CD14-positive monocyte (primary cell): ENCODE data around the gene DNAAF1. TPM values are rescaled to one million over a fixed set of nuclear protein-coding genes. Genes with fewer than 3 reads are reported as not detected.
"Not testable (repeated sequence)": the region's sequence is repeated elsewhere in the genome, so short reads cannot be mapped to it uniquely, and the experiment has no call there.

Experiments used
- DNase-seq, 3 donors: peaks; one replicate each; pipeline ENCODE4 v3.0.0-alpha.2; 2011 to 2022
- H2AFZ ChIP-seq: 2 replicates; pipeline ENCODE4 v1.6.0; 2012; ENCODE audit warnings: mild to moderate bottlenecking, low read depth, low read length, inconsistent platforms; ENCODE audit not compliant: insufficient read depth, poor library complexity, severe bottlenecking
- H3K27ac ChIP-seq, 2 donors: 1 replicate in 1 of 2; 2 replicates in 1 of 2; pipeline ENCODE4 v1.5.1; 2012 to 2013; ENCODE audit warnings: low read length in 2 of 2, control low read depth in 1 of 2, inconsistent platforms in 1 of 2, low read depth in 1 of 2, mild to moderate bottlenecking in 1 of 2
- H3K27me3 ChIP-seq, 2 donors: one replicate each; pipeline versions ENCODE4 v1.6.0 to v1.6.1; 2011 to 2013; ENCODE audit warnings: low read length in 2 of 2; ENCODE audit not compliant: control insufficient read depth in 2 of 2, insufficient read depth in 2 of 2
- H3K36me3 ChIP-seq, 2 donors: replicated peaks in 1 of 2; 1 replicate in 1 of 2; 2 replicates in 1 of 2; pipeline versions ENCODE4 v1.5.1 to v1.6.1; 2012 to 2013; ENCODE audit warnings: low read length in 2 of 2, control low read depth in 1 of 2, inconsistent platforms in 1 of 2, mild to moderate bottlenecking in 1 of 2; ENCODE audit not compliant: insufficient read depth in 2 of 2, control insufficient read depth in 1 of 2
- H3K4me1 ChIP-seq, 2 donors: 1 replicate in 1 of 2; 2 replicates in 1 of 2; pipeline versions ENCODE4 v1.5.1 to v1.6.1; 2012 to 2013; ENCODE audit warnings: low read length in 2 of 2, control low read depth in 1 of 2, inconsistent platforms in 1 of 2, mild to moderate bottlenecking in 1 of 2, moderate library complexity in 1 of 2; ENCODE audit not compliant: insufficient read depth in 2 of 2, control insufficient read depth in 1 of 2
- H3K4me2 ChIP-seq: replicated peaks from 2 replicates; pipeline ENCODE3; 2012; ENCODE audit warnings: low read length, moderate library complexity, mild to moderate bottlenecking; ENCODE audit not compliant: poor library complexity, severe bottlenecking; ENCODE audit errors: extremely low read depth
- H3K4me3 ChIP-seq, 3 experiments: fragments of 200-600 bp in 1 of 3; sonication (generic) in 1 of 3; replicated peaks in 1 of 3; 1 replicate in 2 of 3; 2 replicates in 1 of 3; pipeline ENCODE4 v1.5.1; 2011 to 2013; ENCODE audit warnings: low read length in 3 of 3, mild to moderate bottlenecking in 3 of 3, control low read depth in 2 of 3, low read depth in 2 of 3, inconsistent platforms in 1 of 3, moderate library complexity in 1 of 3
- H3K79me2 ChIP-seq: 2 replicates; pipeline ENCODE4 v1.6.0; 2012; ENCODE audit warnings: mild to moderate bottlenecking, control low read depth, inconsistent platforms, low read length, moderate library complexity; ENCODE audit not compliant: insufficient read depth
- H3K9ac ChIP-seq: 2 replicates; pipeline ENCODE4 v1.6.0; 2017; ENCODE audit warnings: low read length, mild to moderate bottlenecking; ENCODE audit not compliant: insufficient read depth, poor library complexity, severe bottlenecking
- H3K9me3 ChIP-seq, 2 donors: replicated peaks in 1 of 2; 1 replicate in 1 of 2; 2 replicates in 1 of 2; pipeline versions ENCODE4 v1.5.1 to v1.6.1; 2012 to 2013; ENCODE audit warnings: low read length in 2 of 2, control low read depth in 1 of 2; ENCODE audit not compliant: control insufficient read depth in 1 of 2, insufficient read depth in 1 of 2
- H4K20me1 ChIP-seq: 2 replicates; pipeline ENCODE4 v1.6.0; 2012; ENCODE audit warnings: mild to moderate bottlenecking, low read length, control low read depth, moderate library complexity; ENCODE audit not compliant: insufficient read depth
- H3K27ac Mint-ChIP-seq, 7 donors: one replicate each; pipeline ENCODE4 v1.8.0; 2020; ENCODE audit warnings: mild to moderate bottlenecking in 7 of 7, mixed read lengths in 7 of 7, moderate library complexity in 6 of 7, inconsistent platforms in 2 of 7
- H3K27me3 Mint-ChIP-seq, 3 donors: one replicate each; pipeline ENCODE4 v1.8.0; 2021 to 2022; ENCODE audit warnings: low read depth in 3 of 3, mild to moderate bottlenecking in 3 of 3, mixed read lengths in 3 of 3, moderate library complexity in 3 of 3, inconsistent platforms in 1 of 3
- H3K36me3 Mint-ChIP-seq, 2 donors: one replicate each; pipeline ENCODE4 v1.8.0; 2020; ENCODE audit warnings: mixed read lengths in 2 of 2, inconsistent platforms in 1 of 2, mild to moderate bottlenecking in 1 of 2
- H3K4me1 Mint-ChIP-seq: one replicate; pipeline ENCODE4 v1.8.0; 2020; ENCODE audit warnings: mild to moderate bottlenecking, mixed read lengths
- H3K4me3 Mint-ChIP-seq, 2 donors: one replicate each; pipeline ENCODE4 v1.8.0; 2020; ENCODE audit warnings: mild to moderate bottlenecking in 2 of 2, mixed read lengths in 2 of 2, moderate library complexity in 1 of 2
- H3K9me3 Mint-ChIP-seq, 7 donors: one replicate each; pipeline ENCODE4 v1.8.0; 2020 to 2022; ENCODE audit warnings: mixed read lengths in 7 of 7, mild to moderate bottlenecking in 6 of 7, moderate library complexity in 6 of 7, inconsistent platforms in 2 of 7
- CTCF ChIP-seq: fragments of 200-600 bp; IDR thresholded peaks from one replicate; pipeline ENCODE4 v1.8.0; 2022; ENCODE audit warnings: antibody characterized with exemption, mild to moderate bottlenecking
- WGBS: methylation state at CpG from one replicate; pipeline ENCODE4 v1.1.5; 2013; ENCODE audit warnings: missing lambda C conversion rate; ENCODE audit not compliant: insufficient coverage; 5-methylcytosine and 5-hydroxymethylcytosine counted together
- intact Hi-C, 2 donors: fragments of 100-400 bp; cut with micrococcal nuclease; formaldehyde crosslinking; loops; one replicate each; pipeline versions ENCODE4 v1.15.0 to v1.15.1; 2023
- polyA plus RNA-seq, 3 donors: library from polyadenylated mRNA; depleted of rRNA in 1 of 3; unstranded in 2 of 3; stranded (reverse) in 1 of 3; fragments of 300-500 nt in 2 of 3; fragments of >200 nt in 1 of 3; fragmentation: Illumina TruSeq in 2 of 3; gene quantifications; 1 replicate in 2 of 3; 2 replicates in 1 of 3; pipeline ENCODE4 v1.2.3, GENCODE V29; 2012 to 2021

The DNAAF1 gene
- polyA plus RNA-seq, 3 donors: 0.23 to 14.6 TPM; not detected in 1

- H3K36me3 Mint-ChIP-seq, H3K27ac Mint-ChIP-seq, H3K4me3 ChIP-seq, H3K27me3 ChIP-seq, H4K20me1 ChIP-seq, intact Hi-C loops, H3K9me3 ChIP-seq, H3K4me1 ChIP-seq, H3K4me3 Mint-ChIP-seq, H3K4me1 Mint-ChIP-seq, H2AFZ ChIP-seq, H3K79me2 ChIP-seq, H3K27ac ChIP-seq, H3K9ac ChIP-seq, H3K4me2 ChIP-seq, H3K9me3 Mint-ChIP-seq, H3K36me3 ChIP-seq, DNase-seq, H3K27me3 Mint-ChIP-seq: not testable (repeated sequence)
- WGBS: 97% methylated on average over 3 of the region's 6 CpGs
These were observed 60.0 kb downstream of the DNAAF1 start for GRCh38 chr16:84205123-84205522.

- no peaks in the 10 kb centered on the region for H3K4me1 Mint-ChIP-seq
- WGBS: 92% methylated on average over 18 of the region's 18 CpGs
- H3K36me3 Mint-ChIP-seq: no peaks in the 10 kb centered on the region
- Histone ChIP-seq H3K27me3 (no peaks in the 10 kb centered on the region), H4K20me1 (no peaks in the 10 kb centered on the region), H3K27ac (no peak overlapping the region), H3K9ac (no peak overlapping the region), H2AFZ (no peak overlapping the region), H3K9me3 (no peaks in the 10 kb centered on the region), H3K79me2 (no peaks in the 10 kb centered on the region), H3K36me3 (no peaks in the 10 kb centered on the region), H3K4me1 (no peaks in the 10 kb centered on the region), H3K4me2 (no peak overlapping the region), H3K4me3 (no peak overlapping the region)
- H3K27ac Mint-ChIP-seq: no peak overlapping the region
- intact Hi-C loops: no loop called here
- peaks cover 0 to 8% (median 4%) of the 10 kb centered on the region in 7 donors for H3K9me3 Mint-ChIP-seq
- no peak for DNase-seq
- H3K27me3 Mint-ChIP-seq: peaks cover 3 to 5% (median 5%) of the 10 kb centered on the region in 3 donors
- TF ChIP-seq CTCF: no peak
- H3K4me3 Mint-ChIP-seq: no peak overlapping the region
These were observed 61.0 kb downstream of the DNAAF1 start for GRCh38 chr16:84205976-84206691.
